Thyroid gland (tissue), 4 donors: Measurements from ENCODE around the gene GRIFIN.

Experiments
- CTCF ChIP-seq, 6 experiments: fragments of 200-600 bp in 3 of 6; fragments of 450-650 bp in 3 of 6; sonication (generic) in 3 of 6; IDR thresholded peaks; one replicate each; pipeline ENCODE4 v1.5.1; 2016 to 2019; ENCODE audit warnings: antibody characterized with exemption in 6 of 6, mild to moderate bottlenecking in 2 of 6, inconsistent platforms in 1 of 6, moderate library complexity in 1 of 6
- POLR2A ChIP-seq, 2 donors: fragments of 450-650 bp; IDR thresholded peaks; one replicate each; pipeline ENCODE4 v1.6.1; 2017; ENCODE audit warnings: antibody characterized with exemption in 2 of 2, mild to moderate bottlenecking in 2 of 2, moderate library complexity in 1 of 2

GRCh38 chr7:2499181-2499580, 23.0 kb upstream of the GRIFIN start:
- TF ChIP-seq CTCF (IDR thresholded peaks at IDR 0.05) (no peak), POLR2A (IDR thresholded peaks at IDR 0.05) (no peak)
